ENCODE results near the gene CLDN9.

Gene CLDN9

DNA sequence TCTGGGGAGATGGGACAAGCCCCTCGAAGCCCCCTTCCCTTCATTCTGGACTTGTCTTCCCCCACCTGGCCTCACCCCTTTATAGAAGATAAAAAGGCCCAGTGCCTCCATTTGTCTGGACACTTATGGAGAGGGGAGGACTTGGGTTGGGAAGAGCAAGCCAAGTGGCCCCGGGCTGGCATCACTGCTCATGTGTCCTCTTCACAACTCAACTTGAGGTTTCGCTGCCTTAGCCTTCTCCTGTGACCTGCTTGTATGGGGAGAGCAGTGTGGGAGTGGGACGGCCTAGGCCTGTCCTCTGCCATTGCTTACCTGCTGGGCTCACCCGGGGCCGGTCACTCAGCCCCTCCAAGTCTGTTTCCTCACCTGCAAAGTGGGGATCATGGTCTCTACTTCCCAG is 42.2 kb upstream of the CLDN9 start:
- DNase-seq (ENCODE audit: extremely low spot score), result no peak
- CTCF ChIA-PET, result interaction anchor here (0.7 to 2.0 kb wide), 11 partner anchors 8 to 102 kb away, joined by 3 to 9 read pairs (median 3); partner anchors contain the start of gene PKMYT1
- POLR2A ChIA-PET, result interaction anchor here (0.7 kb wide), 1 partner anchor 10 kb away, joined by 3 read pairs; the partner anchor contains the start of gene PKMYT1
- no peak for TF ChIP-seq CTCF (IDR thresholded peaks at IDR 0.05; ENCODE audit: control extremely low read depth, extremely low read depth, low read depth, missing control alignments)

DNA sequence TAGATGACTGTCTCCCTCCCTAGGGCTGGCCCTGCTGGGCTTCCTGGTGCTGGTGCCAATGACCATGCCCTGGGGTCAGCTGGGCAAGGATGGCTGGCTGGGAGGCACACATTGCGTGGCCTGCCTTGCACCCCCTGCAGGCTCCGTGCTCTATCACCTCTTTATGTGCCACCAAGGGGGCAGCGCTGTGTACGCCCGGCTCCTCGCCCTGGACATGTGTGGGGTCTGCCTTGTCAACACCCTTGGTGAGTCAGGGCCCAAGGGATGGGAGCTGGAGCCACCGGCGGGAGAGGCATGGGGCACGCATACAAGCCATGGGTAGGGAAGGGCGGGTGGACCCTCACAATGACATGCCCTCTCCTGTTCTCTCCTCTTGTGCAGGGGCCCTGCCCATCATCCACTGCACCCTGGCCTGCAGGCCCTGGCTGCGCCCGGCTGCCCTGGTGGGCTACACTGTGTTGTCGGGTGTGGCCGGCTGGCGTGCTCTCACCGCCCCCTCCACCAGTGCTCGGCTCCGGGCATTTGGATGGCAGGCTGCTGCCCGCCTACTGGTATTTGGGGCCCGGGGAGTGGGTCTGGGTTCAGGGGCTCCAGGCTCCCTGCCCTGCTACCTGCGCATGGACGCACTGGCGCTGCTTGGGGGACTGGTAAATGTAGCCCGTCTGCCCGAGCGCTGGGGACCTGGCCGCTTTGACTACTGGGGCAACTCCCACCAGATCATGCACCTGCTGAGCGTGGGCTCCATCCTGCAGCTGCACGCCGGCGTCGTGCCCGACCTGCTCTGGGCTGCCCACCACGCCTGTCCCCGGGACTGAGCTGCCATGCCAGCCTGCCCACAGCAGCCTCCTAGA is 41.4 kb upstream of the CLDN9 start:
- CTCF ChIA-PET, result interaction anchor here (0.6 to 2.1 kb wide), 5 partner anchors 8 to 174 kb away, joined by 3 to 11 read pairs (median 4); partner anchors contain the start of gene KREMEN2
- DNase-seq (ENCODE audit: extremely low spot score), result no peak

GRCh38 chr16:2971985-2972784 is 40.5 kb upstream of the CLDN9 start:
- no peak for DNase-seq (ENCODE audit: extremely low spot score)
- POLR2A ChIA-PET, result no interaction called here
- CTCF ChIA-PET, result interaction anchor here (0.6 to 2.3 kb wide), 6 partner anchors 9 to 175 kb away, joined by 3 to 11 read pairs (median 4); partner anchors contain the start of gene KREMEN2
- no peak for TF ChIP-seq CTCF (IDR thresholded peaks at IDR 0.05; ENCODE audit: control extremely low read depth, extremely low read depth, low read depth, missing control alignments)

More for the DNA sequence above, 41.4 kb upstream of the CLDN9 start:
- POLR2A ChIA-PET, result interaction anchor here (0.6 kb wide), 1 partner anchor 721 kb away, joined by 5 read pairs; no protein-coding TSS in a partner anchor
- no peak for TF ChIP-seq CTCF (IDR thresholded peaks at IDR 0.05; ENCODE audit: control extremely low read depth, extremely low read depth, low read depth, missing control alignments)

DNA sequence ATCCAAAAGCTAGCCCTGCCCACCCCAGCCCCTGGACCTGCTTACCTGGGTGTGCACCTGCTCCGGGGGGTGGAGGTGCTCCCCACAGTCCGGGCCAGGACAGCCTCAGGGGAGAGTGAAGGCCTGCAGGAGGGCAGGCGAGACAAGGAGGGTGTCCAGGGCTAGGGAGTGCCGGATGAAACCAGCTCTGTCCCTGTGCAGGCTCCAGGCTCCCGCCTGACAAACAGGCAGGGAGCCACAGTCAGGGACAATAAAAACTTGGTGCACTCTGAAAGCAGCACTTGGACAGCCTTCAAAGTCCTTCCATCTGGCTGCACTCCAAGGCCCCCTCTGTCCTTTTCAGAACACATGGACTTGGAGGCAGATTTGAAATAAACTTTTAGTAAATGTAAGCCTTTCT is 39.6 kb upstream of the CLDN9 start:
- POLR2A ChIA-PET, result no interaction called here
- CTCF ChIA-PET, result interaction anchor here (2.1 to 2.3 kb wide), 3 partner anchors 10 to 46 kb away, joined by 5 to 11 read pairs (median 7); partner anchors contain the start of gene KREMEN2
- no peak for DNase-seq (ENCODE audit: extremely low spot score)
- TF ChIP-seq CTCF (IDR thresholded peaks at IDR 0.05; ENCODE audit: control extremely low read depth, extremely low read depth, low read depth, missing control alignments), result no peak

DNA sequence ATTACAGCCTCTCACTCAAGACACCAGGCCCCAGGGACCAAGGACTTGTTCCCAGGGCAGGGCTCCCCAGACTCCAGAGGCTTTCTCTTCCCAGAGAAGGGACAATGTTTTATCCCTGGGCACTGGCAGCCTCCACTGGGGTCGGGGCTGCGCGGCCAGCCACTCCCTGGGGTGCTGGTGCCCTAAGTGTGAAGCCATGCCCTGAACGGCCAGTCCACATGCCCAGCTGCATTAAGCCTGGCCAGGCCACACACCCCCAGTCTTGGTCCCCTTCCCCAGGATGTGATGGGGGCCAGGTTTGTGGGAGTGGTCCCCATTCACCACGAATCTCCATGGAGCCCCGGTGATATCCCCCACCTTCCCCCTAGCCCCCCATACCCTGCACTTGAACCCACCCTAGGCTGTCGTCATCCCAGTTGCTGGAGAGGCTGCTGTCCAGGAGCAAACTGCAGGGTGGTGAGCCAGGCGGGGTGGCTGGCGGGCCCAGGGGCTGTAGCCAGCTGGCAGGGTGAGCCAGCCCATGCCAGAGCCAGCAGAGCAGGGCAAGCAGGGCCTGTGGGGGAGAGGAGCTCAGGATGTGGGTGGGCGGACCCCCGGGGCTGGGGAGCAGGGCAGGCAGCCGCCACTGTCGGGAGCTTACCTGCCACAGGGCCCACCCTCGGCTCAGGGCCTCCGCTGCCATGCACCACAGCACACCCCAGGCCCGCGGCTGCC is 39.0 kb upstream of the CLDN9 start:
- CTCF ChIA-PET, result interaction anchor here (1.1 to 2.3 kb wide), 2 partner anchors 47 to 57 kb away, joined by 3 to 7 read pairs; no protein-coding TSS in a partner anchor
- TF ChIP-seq CTCF (IDR thresholded peaks at IDR 0.05; ENCODE audit: control extremely low read depth, extremely low read depth, low read depth, missing control alignments), result no peak
- DNase-seq (ENCODE audit: extremely low spot score), result no peak
- POLR2A ChIA-PET, result no interaction called here

Data from GM10248 (cell line).